Colon (tissue), 2 donors: Measurements from ENCODE around the gene UNC13A.

ENCODE experiments used
- FAIRE-seq: peaks from 2 replicates; lab custom pipeline; 2012; peaks lifted over from hg19 to GRCh38; lab: Jason Lieb, UNC
- donor health status: control.
- donor health status: control.

UNC13A gene

DNA sequence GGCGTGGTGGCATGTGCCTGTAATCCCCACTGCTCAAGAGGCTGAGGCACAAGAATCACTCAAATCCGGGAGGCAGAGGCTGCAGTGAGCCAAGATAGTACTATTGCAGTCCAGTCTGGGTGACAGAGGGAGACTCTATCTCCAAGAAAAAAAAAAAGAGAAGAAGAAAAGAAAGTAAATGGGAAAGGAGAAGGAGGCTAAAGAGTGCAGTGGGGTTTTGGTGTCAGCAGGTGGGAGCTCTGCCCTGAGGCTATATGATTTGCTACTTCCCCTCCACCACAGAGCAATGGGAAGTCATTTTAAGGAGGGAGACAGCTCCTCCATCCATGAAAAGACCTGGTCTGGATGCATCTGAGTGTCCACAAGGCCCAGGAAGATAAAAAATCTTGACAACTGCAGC, 23.1 kb downstream of the UNC13A start:
- no peak for FAIRE-seq

GRCh38 chr19:17659996-17660395, 28.2 kb downstream of the UNC13A start:
- FAIRE-seq: no peak

DNA sequence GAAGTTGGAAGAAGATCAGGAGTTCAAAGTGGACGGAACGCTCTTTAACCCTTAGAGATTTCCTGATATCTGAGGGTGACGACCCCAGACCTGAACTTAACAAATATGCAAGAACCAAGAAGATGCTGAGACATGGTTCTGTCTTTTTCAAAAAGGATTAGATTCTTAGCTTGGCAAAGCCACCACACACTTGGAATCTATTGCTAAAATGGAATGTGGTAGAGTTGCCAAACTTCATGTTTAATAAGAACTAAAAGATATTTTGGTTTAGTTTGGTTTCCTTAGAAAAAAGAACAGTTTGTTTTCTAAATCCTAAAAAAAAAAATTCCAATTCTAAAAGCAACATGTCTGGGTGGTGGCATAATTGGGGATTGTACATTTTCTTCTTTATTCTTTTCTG, 29.5 kb downstream of the UNC13A start:
- FAIRE-seq: no peak

DNA sequence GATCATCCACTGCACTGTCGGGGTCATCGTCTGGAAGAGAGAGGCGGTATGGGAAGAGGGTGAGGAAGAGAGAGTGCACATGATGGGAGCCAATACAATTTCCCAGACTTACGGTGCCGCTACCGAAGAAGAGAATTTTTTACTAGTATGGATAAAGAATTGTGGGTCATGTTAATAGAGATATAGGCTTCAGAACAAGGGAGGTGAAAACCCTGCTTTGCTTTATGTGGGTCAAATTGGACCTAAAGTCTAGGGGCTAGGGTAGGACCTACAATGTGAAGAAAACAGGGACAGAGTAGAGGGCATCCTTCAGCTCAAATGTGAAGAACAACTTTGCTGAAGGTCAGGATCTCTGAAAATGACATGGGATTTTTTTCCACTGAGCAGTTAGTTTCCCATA, 29.9 kb downstream of the UNC13A start:
- no peak for FAIRE-seq

- FAIRE-seq: no peak
Measured at GRCh38 chr19:17656970-17657369, 31.2 kb downstream of the UNC13A start.

DNA sequence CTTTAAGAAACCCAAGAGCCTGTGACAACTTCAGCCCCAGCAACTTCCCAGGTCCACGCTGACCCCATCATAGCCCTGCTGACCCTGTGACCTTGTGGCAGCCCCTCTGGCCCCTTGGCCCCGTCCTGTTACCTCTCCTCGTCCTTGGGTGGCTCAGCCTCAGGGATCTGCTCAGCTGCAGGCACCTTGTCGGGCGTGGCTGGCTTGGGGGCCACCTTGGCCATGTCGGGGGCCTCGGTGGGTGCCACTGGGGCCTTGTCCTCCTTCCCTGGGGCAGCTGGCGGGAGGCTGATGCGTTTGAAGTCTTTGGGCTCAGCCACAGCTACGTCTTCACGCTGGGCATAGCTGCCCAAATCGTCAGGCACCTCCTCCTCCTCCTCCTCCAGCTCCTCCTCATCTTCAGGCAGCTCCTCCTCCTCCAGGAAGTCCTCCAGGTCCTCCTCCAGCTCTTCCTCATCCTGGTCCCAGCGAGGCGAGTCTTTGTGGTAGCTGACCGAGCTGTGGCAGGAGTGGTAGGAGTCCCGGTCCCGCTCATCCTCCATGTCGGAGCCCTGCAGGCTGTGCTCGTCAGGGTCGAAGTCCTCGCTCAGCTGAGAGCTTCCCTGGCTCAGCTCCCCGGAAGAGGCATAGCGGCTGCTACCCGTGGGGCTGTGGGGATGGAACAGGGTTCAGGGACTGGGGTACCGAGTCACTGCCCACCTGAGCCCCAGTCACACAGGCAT, 32.2 kb downstream of the UNC13A start:
- FAIRE-seq: no peak

DNA sequence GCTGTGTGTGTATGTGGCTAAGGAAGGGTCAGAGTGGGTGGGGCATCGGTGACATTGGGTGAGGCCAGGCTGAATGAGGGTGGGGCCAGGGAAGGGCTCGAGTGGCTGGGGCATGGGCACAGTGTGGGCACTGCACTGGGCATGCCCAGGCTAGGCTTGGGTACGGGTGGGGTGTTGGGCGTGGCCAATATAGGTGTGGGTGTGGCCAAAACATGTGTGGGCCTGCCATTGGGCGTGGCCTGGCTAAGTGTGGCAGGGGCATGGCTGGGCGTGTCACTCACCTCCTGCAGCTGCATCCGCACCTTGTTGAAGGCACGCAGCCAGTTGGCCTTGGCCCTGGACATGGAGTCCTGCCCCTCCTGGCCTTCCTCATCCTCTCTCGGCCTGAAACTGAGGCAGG, 33.2 kb downstream of the UNC13A start:
- no peak for FAIRE-seq

GRCh38 chr19:17652627-17653026, 35.5 kb downstream of the UNC13A start:
- FAIRE-seq: no peak

- no peak for FAIRE-seq
Measured at GRCh38 chr19:17648786-17649185, 39.4 kb downstream of the UNC13A start.

- FAIRE-seq: no peak
Measured at GRCh38 chr19:17648097-17648660, 40.0 kb downstream of the UNC13A start.

DNA sequence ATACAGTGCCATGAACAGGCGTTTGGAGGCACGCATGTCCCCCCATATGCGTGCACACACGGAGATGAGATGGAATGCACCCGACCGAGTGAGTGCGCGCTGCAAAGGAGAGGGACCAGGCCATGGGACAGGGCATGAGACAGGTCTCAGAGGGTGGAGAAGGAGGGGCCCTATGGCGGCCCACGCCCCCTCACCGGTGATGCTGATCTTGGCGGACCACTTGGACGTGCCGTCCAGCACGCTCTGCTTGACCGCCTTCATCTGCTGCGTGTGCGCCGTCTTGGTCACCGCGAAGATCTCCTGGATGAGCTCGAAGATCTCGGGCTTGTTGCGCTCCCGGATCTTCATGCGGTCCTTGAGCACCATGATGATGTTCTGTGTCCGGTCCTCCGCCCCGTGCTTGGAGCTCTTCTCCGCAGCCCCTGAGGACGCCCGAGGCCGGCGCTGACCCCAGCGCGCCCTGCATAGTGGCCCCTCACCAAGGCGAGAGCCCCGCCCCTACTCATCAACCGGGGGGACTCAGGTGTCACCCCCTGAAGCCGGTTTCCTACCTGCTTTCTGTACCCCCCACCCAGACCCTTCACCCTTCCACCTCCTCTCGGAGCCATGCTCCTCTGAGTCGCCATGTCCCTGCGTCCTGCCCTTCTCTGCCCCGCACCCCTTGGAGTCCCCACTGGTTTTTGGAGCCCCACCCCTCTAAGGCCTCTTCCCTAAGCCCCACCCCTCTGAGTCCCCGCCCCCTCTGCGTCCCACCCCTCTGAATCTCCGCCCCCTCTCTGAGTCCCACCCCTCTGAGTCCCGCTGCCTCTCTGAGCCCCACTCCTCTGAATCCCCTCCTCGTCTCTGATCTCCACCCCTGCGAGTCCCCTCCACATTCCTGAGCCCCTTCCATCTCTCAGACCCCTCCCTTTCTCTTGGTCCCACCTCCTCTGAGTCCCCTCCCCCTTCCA, 40.8 kb downstream of the UNC13A start:
- FAIRE-seq: no peak

- no peak for FAIRE-seq
Measured at GRCh38 chr19:17646441-17646840, 41.7 kb downstream of the UNC13A start.

DNA sequence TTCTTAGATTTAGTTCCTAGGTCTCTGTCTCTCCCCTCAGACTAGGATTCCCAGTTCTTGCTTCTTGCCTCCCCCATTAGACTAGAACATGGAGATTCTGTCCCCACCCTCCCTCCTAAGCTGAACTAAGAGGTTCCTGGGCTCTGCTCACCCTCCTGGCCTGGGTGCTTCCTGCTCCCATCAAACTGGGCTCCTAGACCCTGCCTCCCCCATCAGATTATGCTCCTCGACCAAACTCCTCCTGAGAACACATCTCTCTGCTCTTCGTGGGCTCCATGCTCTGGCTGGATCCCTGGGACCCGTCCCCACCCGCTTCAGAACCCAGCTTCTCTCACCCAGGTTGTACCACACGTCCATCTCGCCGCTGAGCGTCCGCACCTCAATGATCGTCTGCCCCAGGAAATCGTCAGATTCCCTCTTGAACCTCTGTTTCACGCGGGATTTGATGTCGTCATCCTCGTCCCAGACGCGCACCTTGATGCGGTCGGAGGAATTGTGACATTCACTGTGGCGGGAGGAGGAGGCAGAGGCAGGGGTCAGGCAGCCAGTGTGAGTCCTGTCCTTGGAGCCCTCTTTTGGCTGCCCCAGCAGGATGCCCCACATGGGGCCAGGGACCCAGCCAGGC, 42.7 kb downstream of the UNC13A start:
- FAIRE-seq: no peak

DNA sequence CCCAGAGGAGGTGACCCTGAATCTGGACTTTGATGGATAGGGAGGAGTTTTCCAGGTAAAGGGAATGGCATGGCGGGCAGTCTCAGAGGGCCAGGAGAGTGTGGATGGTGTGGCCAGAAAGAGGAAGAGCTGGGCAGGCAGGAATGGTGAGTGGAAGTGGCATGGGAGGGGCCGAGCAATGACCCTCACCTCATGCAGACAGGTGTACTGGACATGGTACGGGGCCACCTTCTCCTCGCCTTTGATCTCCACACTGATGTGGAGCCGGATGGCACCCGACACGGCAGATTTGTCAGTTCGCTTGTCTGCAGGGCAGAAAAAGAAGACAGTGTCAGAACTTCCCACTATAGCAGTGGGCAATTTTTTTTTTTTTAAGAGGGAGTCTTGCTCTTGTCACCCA, 45.5 kb downstream of the UNC13A start:
- FAIRE-seq: no peak

GRCh38 chr19:17641846-17642245, 46.3 kb downstream of the UNC13A start:
- no peak for FAIRE-seq

DNA sequence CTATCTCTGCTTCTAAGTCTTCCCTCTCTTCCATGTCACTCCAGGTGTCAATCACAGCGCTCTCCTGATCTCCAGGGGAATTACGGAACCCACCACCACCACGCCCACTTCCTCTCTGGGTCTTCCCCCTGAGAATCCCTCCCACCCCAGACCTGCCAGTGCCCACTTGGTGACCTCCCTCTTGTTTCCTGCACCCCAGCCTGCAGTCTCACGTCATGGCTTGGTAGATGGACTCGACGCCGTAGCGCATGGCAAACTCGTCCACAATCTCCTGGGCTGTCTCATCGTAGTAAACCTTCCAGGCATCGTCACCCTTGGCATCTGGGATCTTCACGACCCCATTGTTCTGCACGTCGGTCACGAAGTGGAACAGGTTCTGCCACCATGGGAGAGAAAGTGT, 47.0 kb downstream of the UNC13A start:
- no peak for FAIRE-seq

DNA sequence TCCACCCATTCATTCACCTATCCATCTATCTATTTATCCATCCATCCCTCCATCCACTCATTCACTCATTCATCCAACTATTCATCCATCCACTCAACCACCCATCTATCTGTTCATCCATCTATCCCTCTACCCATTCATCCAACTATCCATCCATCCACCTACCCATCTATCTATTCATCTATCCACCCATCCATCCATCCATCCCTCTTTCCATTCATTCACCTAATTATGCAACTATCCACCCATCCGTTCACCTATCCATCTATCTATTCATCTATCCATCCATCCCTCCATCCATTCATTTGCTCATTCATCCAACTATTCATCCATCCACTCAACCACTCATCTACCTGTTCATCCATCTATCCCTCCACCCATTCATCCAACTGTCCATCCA, 54.5 kb downstream of the UNC13A start:
- no peak for FAIRE-seq

DNA sequence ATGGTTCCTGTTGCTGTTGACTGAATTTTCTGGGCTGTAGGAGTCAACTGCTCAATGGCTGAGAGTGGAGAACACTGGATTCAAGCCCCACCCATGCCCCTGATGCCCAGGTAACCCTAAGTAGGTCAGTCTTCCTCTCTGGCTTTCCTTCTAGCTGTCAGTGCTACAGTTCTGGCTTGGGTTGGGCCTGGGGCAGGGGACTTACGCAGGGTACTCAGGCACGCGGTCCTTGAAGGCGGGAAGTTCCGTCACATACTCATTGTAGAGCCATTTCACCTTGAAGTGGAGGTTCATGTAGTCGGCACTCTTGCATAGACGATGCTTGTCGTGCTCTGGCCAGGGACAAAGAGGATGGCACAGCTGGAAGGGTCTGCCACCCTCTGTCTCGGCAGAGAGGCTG, 55.6 kb downstream of the UNC13A start:
- no peak for FAIRE-seq

- FAIRE-seq: no peak
Measured at GRCh38 chr19:17629760-17630159, 58.4 kb downstream of the UNC13A start.

DNA sequence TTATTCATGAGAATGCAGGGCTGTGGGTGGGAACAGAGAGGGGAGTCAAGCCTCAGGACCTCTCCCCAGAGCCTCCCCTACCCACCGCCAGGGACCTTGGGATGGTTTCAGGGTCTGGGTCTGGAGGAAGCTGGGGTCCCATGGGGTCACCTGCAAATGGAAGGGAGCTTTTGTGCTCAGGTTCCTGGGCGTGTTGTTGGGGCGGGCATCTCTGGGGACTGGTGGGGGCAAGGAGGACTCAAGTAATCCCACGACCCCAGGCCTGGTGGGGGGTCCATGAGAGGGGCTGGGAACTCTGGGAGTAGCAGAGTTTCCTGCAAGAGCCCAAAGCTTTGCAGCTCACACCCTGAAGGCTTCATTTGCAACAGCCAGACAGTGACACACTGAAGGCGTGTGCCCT, 60.2 kb downstream of the UNC13A start:
- FAIRE-seq: no peak

GRCh38 chr19:17627161-17627560, 61.0 kb downstream of the UNC13A start:
- no peak for FAIRE-seq

DNA sequence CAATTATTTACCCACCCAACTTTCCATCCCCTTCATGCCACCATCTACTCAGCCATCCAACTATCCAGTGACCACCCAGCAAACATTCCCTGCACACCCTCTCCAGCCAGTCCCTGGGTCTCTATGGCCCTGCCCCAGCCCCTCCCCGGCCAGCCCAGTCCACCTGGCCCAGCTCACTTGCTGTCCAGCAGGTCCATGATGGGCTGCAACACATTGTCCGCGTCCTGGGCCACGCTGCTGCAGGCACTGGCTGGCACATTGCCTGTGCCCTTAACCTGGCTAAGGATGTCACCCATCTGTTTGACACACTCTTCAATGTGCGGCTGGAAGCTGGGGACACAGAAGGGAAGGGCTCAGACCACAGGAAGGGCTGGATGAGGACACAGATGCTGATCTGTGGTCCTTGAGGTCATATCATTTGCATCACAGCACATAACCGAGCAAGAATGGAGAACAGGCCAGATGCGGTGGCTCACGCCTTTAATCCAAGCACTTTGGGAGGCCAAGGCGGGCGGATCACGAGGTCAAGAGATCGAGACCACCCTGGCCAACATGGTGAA, 61.6 kb downstream of the UNC13A start:
- FAIRE-seq: no peak
